WTC11 (cell line): ENCODE data around the gene FMNL3. TPM values are rescaled to one million over a fixed set of nuclear protein-coding genes. Genes with fewer than 3 reads are reported as not detected.

Experiments
- ATAC-seq: fragments of 200-7000 bp; cut with Tn5 transposase; 2 replicates; pipeline ENCODE4 v1.10.0; 2021; ENCODE audit warnings: mild to moderate bottlenecking, moderate library complexity
- CTCF ChIA-PET: fragments of 300-600 bp; sonication (Branson Sonifier 250); formaldehyde crosslinking; loops from one replicate; lab custom pipeline; 2021; ENCODE audit warnings: antibody characterized with exemption; lab: Charles Lee
- POLR2A ChIA-PET: fragments of 350-600 bp; sonication (Branson Sonifier 250); formaldehyde crosslinking; loops from one replicate; lab custom pipeline; 2021; ENCODE audit warnings: antibody characterized with exemption; lab: Charles Lee
- DNase-seq: peaks from one replicate; pipeline ENCODE4 v3.0.0; 2021; ENCODE audit warnings: low spot score
- H3K27ac Mint-ChIP-seq: 2 replicates; pipeline ENCODE4 v1.8.0; 2021; ENCODE audit warnings: mixed read lengths
- H3K27me3 Mint-ChIP-seq: 2 replicates; pipeline ENCODE4 v1.8.0; 2021; ENCODE audit warnings: low read depth, mild to moderate bottlenecking, moderate library complexity, mixed read lengths
- H3K36me3 Mint-ChIP-seq: 2 replicates; pipeline ENCODE4 v1.8.0; 2021; ENCODE audit warnings: mixed read lengths
- H3K4me1 Mint-ChIP-seq: 2 replicates; pipeline ENCODE4 v1.8.0; 2022; ENCODE audit warnings: mixed read lengths
- H3K4me3 Mint-ChIP-seq: 2 replicates; pipeline ENCODE4 v1.8.0; 2021; ENCODE audit warnings: mild to moderate bottlenecking, moderate library complexity, mixed read lengths
- H3K9me3 Mint-ChIP-seq: 2 replicates; pipeline ENCODE4 v1.8.0; 2021; ENCODE audit warnings: mixed read lengths
- FOXJ3 ChIP-seq: sonication (generic); formaldehyde crosslinking; IDR thresholded peaks from 2 replicates; pipeline ENCODE4 v1.9.0; 2021; ENCODE audit warnings: missing genetic modification reagents, mild to moderate bottlenecking, borderline replicate concordance
- FOXK1 ChIP-seq: sonication (generic); formaldehyde crosslinking; IDR thresholded peaks from 2 replicates; pipeline ENCODE4 v1.8.0; 2022; ENCODE audit warnings: mild to moderate bottlenecking, moderate library complexity, missing genetic modification reagents
- HMGXB4 ChIP-seq: sonication (generic); formaldehyde crosslinking; IDR thresholded peaks from 2 replicates; pipeline ENCODE4 v1.8.1; 2023; ENCODE audit warnings: mild to moderate bottlenecking, moderate library complexity, missing genetic modification reagents
- IRF2 ChIP-seq: sonication (generic); formaldehyde crosslinking; IDR thresholded peaks from 2 replicates; pipeline ENCODE4 v1.8.0; 2022; ENCODE audit warnings: low read depth, missing genetic modification reagents, borderline replicate concordance
- NR3C1 ChIP-seq: sonication (generic); formaldehyde crosslinking; conservative IDR thresholded peaks from 2 replicates; pipeline ENCODE4 v1.8.1; 2023; ENCODE audit warnings: low read depth, mild to moderate bottlenecking, missing genetic modification reagents
- SMAD4 ChIP-seq: sonication (generic); formaldehyde crosslinking; IDR thresholded peaks from 2 replicates; pipeline ENCODE4 v1.8.0; 2022; ENCODE audit warnings: mild to moderate bottlenecking, missing genetic modification reagents
- ZNF121 ChIP-seq: sonication (generic); formaldehyde crosslinking; IDR thresholded peaks from 2 replicates; pipeline ENCODE4 v1.8.0; 2023; ENCODE audit warnings: missing genetic modification reagents
- ZNF138 ChIP-seq: sonication (generic); formaldehyde crosslinking; conservative IDR thresholded peaks from 2 replicates; pipeline ENCODE4 v1.8.1; 2022; ENCODE audit warnings: mild to moderate bottlenecking, moderate library complexity, missing genetic modification reagents
- ZNF317 ChIP-seq: sonication (generic); formaldehyde crosslinking; IDR thresholded peaks from 2 replicates; pipeline ENCODE4 v1.8.1; 2023; ENCODE audit warnings: low read depth, mild to moderate bottlenecking, moderate library complexity, missing genetic modification reagents, borderline replicate concordance
- total RNA-seq: library from RNA; stranded (reverse); gene quantifications from 3 replicates; pipeline ENCODE4 v1.2.3, GENCODE V29; 2021
- TF ChIP-seq, protein P1 (sequence below): fragments of 250-450 bp; sonication (Bioruptor Pico); IDR thresholded peaks from 2 replicates; pipeline ENCODE4 v1.8.0; 2021; ENCODE audit warnings: mild to moderate bottlenecking
- TF ChIP-seq, protein P2 (sequence below): fragments of 250-450 bp; sonication (Bioruptor Pico); IDR thresholded peaks from 2 replicates; pipeline ENCODE4 v1.9.0; 2021; ENCODE audit warnings: mild to moderate bottlenecking
- TF ChIP-seq, protein P3 (sequence below): fragments of 250-450 bp; sonication (Bioruptor Pico); IDR thresholded peaks from 2 replicates; pipeline ENCODE4 v1.9.0; 2021; ENCODE audit warnings: moderate library complexity, mild to moderate bottlenecking, inconsistent platforms, borderline replicate concordance
- TF ChIP-seq, protein P4 (sequence below): sonication (generic); formaldehyde crosslinking; IDR thresholded peaks from 2 replicates; pipeline ENCODE4 v1.8.1; 2022; ENCODE audit warnings: missing genetic modification reagents, borderline replicate concordance

The FMNL3 gene
- total RNA-seq, 1 experiment from 2014 or later = 19.3 TPM

DNA sequence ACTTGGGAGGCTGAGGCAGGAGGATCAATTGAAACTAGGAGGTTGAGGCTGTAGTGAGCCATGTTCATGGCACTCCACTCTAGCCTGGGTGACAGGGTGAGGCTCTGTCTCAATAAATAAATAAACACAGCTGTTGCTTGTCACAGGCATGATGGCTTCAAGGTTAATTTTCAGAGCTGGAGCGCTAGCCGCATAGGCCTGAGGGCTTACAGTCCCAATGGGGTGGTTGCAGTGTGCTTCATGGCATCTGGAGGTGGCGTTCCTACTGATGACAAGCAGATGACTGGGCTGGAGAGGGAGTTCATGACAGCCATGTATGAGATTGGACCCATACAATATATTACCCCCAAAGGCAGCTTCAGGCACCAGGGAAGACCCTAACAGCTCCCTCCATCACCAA lies 1.6 kb upstream of the FMNL3 start (continued):
- TF ChIP-seq, protein P1, sequence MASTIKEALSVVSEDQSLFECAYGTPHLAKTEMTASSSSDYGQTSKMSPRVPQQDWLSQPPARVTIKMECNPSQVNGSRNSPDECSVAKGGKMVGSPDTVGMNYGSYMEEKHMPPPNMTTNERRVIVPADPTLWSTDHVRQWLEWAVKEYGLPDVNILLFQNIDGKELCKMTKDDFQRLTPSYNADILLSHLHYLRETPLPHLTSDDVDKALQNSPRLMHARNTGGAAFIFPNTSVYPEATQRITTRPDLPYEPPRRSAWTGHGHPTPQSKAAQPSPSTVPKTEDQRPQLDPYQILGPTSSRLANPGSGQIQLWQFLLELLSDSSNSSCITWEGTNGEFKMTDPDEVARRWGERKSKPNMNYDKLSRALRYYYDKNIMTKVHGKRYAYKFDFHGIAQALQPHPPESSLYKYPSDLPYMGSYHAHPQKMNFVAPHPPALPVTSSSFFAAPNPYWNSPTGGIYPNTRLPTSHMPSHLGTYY (CRISPR knock-in tag) = no peak
- TF ChIP-seq FOXJ3 (CRISPR knock-in tag) (no peak), HMGXB4 (CRISPR knock-in tag) (no peak), NR3C1 (CRISPR knock-in tag) (no peak), IRF2 (no peak)
- TF ChIP-seq, protein P2, sequence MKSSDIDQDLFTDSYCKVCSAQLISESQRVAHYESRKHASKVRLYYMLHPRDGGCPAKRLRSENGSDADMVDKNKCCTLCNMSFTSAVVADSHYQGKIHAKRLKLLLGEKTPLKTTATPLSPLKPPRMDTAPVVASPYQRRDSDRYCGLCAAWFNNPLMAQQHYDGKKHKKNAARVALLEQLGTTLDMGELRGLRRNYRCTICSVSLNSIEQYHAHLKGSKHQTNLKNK (CRISPR knock-in tag) = no peak

- DNase-seq = no peak
- TF ChIP-seq, protein P3, sequence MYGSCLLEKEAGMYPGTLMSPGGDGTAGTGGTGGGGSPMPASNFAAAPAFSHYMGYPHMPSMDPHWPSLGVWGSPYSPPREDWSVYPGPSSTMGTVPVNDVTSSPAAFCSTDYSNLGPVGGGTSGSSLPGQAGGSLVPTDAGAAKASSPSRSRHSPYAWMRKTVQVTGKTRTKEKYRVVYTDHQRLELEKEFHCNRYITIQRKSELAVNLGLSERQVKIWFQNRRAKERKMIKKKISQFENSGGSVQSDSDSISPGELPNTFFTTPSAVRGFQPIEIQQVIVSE (CRISPR knock-in tag) = no peak
- 0 out of 2 replicates have a peak, but pooled peaks have one; percentile 1 for TF ChIP-seq ZNF138 (CRISPR knock-in tag)
- POLR2A ChIA-PET = interaction anchor here (0.8 kb wide), 1 partner anchor 9 kb away, joined by 3 read pairs; no protein-coding TSS in a partner anchor
- Mint-ChIP-seq H3K27me3 (peaks cover 45% of the 10 kb centered on the region), H3K4me1 (peaks cover 33% of the 10 kb centered on the region), H3K9me3 (no peaks in the 10 kb centered on the region), H3K27ac (no peak overlapping the region), H3K4me3 (peak overlapping the region; percentile 46), H3K36me3 (no peaks in the 10 kb centered on the region)
- ATAC-seq = no peak; the same call in 1 of the 2 replicates
- CTCF ChIA-PET = interaction anchor here (0.5 to 6.3 kb wide), 10 partner anchors 17 to 70 kb away, joined by 3 to 33 read pairs (median 4); partner anchors contain the start of gene TMBIM6
These were observed 575 bp upstream of the FMNL3 start for GRCh38 chr12:49707812-49708147.

DNA sequence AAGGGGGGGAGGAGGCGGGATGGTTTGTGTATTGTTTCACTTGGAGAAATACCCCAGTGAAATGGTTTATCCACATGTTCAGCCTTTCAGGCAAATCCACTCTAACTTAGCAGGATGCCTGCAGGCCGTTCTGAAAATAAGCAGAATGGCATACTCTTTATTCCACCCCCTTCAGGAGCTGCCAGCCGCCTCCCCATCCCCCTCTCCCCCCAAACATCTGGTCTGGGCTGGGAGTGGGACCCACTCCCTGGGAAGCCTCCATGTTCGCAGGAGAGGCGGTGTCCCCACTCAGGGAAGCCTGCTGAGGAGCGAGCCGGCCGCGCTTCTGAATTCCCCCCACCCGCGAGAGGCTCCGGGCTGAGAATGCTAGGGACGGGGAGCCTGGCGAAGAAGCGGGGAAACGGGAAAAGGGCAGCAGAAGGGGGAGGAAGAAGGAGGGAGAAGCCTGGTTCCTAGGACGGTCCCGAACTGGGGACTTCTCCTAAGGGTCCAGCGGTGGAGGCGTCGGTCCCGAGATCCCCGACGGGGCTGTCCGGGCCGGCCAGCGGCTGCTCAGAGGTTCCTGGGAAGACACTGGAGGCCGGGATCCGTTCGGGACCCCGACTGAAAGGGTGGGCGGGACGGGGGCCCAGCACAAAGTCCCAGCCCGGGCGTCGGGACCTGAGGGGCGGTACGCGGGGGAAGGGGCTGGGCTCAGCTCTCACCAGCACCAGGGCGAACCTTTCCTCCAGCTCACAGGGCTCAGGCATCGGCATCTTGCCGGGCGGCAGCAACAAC lies 666 bp downstream of the FMNL3 start:
- peaks cover 42% of the 10 kb centered on the region for H3K4me1 Mint-ChIP-seq
- peak overlapping the region; percentile 89 for H3K4me3 Mint-ChIP-seq
- no peaks in the 10 kb centered on the region for H3K9me3 Mint-ChIP-seq
- TF ChIP-seq, protein P4, sequence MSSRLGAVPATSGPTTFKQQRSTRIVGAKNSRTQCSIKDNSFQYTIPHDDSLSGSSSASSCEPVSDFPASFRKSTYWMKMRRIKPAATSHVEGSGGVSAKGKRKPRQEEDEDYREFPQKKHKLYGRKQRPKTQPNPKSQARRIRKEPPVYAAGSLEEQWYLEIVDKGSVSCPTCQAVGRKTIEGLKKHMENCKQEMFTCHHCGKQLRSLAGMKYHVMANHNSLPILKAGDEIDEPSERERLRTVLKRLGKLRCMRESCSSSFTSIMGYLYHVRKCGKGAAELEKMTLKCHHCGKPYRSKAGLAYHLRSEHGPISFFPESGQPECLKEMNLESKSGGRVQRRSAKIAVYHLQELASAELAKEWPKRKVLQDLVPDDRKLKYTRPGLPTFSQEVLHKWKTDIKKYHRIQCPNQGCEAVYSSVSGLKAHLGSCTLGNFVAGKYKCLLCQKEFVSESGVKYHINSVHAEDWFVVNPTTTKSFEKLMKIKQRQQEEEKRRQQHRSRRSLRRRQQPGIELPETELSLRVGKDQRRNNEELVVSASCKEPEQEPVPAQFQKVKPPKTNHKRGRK (CRISPR knock-in tag) = no peak
- TF ChIP-seq, protein P3 (CRISPR knock-in tag) = no peak
- 0 out of 2 replicates have a peak, but pooled peaks have one; percentile 10 for TF ChIP-seq ZNF121 (CRISPR knock-in tag)
- no peak for TF ChIP-seq SMAD4
- TF ChIP-seq FOXK1 (CRISPR knock-in tag) = no peak
- no peak for TF ChIP-seq ZNF317 (CRISPR knock-in tag)
- TF ChIP-seq, protein P2 (CRISPR knock-in tag) = no peak
- TF ChIP-seq, all 79 proteins: peak for 1
- ChIA-PET CTCF (interaction anchor here (0.8 to 6.3 kb wide), 11 partner anchors 8 to 83 kb away, joined by 3 to 33 read pairs (median 6); partner anchors contain the start of genes PRPF40B and TMBIM6), POLR2A (interaction anchor here (0.9 to 1.4 kb wide), 6 partner anchors 9 to 59 kb away, joined by 3 to 5 read pairs (median 4); no protein-coding TSS in a partner anchor)
- H3K27ac Mint-ChIP-seq = no peak overlapping the region
- ATAC-seq (peak; percentile 50), DNase-seq (peak; percentile 41)
- H3K36me3 Mint-ChIP-seq = no peaks in the 10 kb centered on the region
- H3K27me3 Mint-ChIP-seq = peaks cover 39% of the 10 kb centered on the region
